H1 (cell line): Measurements from ENCODE around the gene BTBD16. TPM values are rescaled to one million over a fixed set of nuclear protein-coding genes. Genes with fewer than 3 reads are reported as not detected.

Experiments
- CTCF ChIA-PET: fragments of 300-600 bp; sonication (Branson Sonifier 250); formaldehyde crosslinking; loops from one replicate; lab custom pipeline; 2021; ENCODE audit not compliant: partially characterized antibody; lab: Charles Lee
- POLR2A ChIA-PET: fragments of 300-600 bp; sonication (Branson Sonifier 250); formaldehyde crosslinking; loops from one replicate; lab custom pipeline; 2021; ENCODE audit warnings: inconsistent platforms; ENCODE audit not compliant: partially characterized antibody; lab: Charles Lee
- DNase-seq, 2 experiments: peaks; one replicate each; pipeline versions ENCODE4 v3.0.0 to v3.0.0-alpha.2; 2010 to 2022; ENCODE audit warnings: low spot score in 2 of 2, low read depth in 1 of 2, mixed read lengths in 1 of 2
- FAIRE-seq: peaks from 2 replicates; lab custom pipeline; 2011; peaks lifted over from hg19 to GRCh38; lab: Jason Lieb, UNC
- H2AFZ ChIP-seq: 2 replicates; pipeline ENCODE4 v1.8.1; 2012; ENCODE audit warnings: low read length, inconsistent platforms
- H2AK5ac ChIP-seq: 2 replicates; pipeline ENCODE4 v1.6.1; 2013; ENCODE audit warnings: low read depth, low read length
- H2BK120ac ChIP-seq: replicated peaks from 2 replicates; pipeline ENCODE3; 2013; ENCODE audit warnings: low read depth, low read length, inconsistent platforms
- H2BK12ac ChIP-seq: 2 replicates; pipeline ENCODE4 v1.6.1; 2013; ENCODE audit warnings: low read depth, low read length
- H2BK15ac ChIP-seq: 2 replicates; pipeline ENCODE4 v1.6.1; 2013; ENCODE audit warnings: low read length
- H2BK20ac ChIP-seq: 2 replicates; pipeline ENCODE4 v1.6.1; 2013; ENCODE audit warnings: low read length
- H2BK5ac ChIP-seq: 2 replicates; pipeline ENCODE4 v1.6.1; 2013; ENCODE audit warnings: low read depth, low read length
- H3K14ac ChIP-seq: 2 replicates; pipeline ENCODE4 v1.6.1; 2013; ENCODE audit warnings: inconsistent platforms; ENCODE audit not compliant: insufficient read length
- H3K18ac ChIP-seq: 2 replicates; pipeline ENCODE4 v1.6.1; 2013; ENCODE audit warnings: low read length; ENCODE audit errors: extremely low read depth
- H3K23ac ChIP-seq: 2 replicates; pipeline ENCODE4 v1.6.1; 2013; ENCODE audit warnings: inconsistent platforms; ENCODE audit not compliant: insufficient read length
- H3K23me2 ChIP-seq: 2 replicates; pipeline ENCODE4 v1.6.1; 2013; ENCODE audit warnings: low read depth, low read length
- H3K27ac ChIP-seq: 2 replicates; pipeline ENCODE4 v1.6.1; 2011; ENCODE audit warnings: low read depth, low read length, inconsistent platforms
- H3K27me3 ChIP-seq, 4 experiments: replicated peaks in 1 of 4; 1 replicate in 1 of 4; 2 replicates in 3 of 4; pipeline versions ENCODE4 v1.6.1 to v1.8.1; 2011 to 2013; ENCODE audit warnings: low read length in 3 of 4, mild to moderate bottlenecking in 3 of 4, inconsistent platforms in 2 of 4, mixed read lengths in 2 of 4, moderate library complexity in 1 of 4; ENCODE audit not compliant: control insufficient read depth in 3 of 4, insufficient read depth in 3 of 4; ENCODE audit errors: extremely low read depth in 1 of 4
- H3K36me3 ChIP-seq, 4 experiments: 2 replicates each; pipeline versions ENCODE4 v1.6.1 to v1.8.1; 2011 to 2013; ENCODE audit warnings: mild to moderate bottlenecking in 4 of 4, low read length in 3 of 4, moderate library complexity in 2 of 4, control low read depth in 1 of 4, inconsistent platforms in 1 of 4; ENCODE audit not compliant: insufficient read depth in 4 of 4, control insufficient read depth in 2 of 4
- H3K4ac ChIP-seq: replicated peaks from 2 replicates; pipeline ENCODE3; 2013; ENCODE audit warnings: low read length, low read depth, mixed read lengths, inconsistent platforms; ENCODE audit not compliant: insufficient read length
- H3K4me1 ChIP-seq, 4 experiments: replicated peaks in 1 of 4; 1 replicate in 1 of 4; 2 replicates in 3 of 4; pipeline versions ENCODE4 v1.6.1 to v1.8.1; 2011 to 2013; ENCODE audit warnings: low read length in 3 of 4, inconsistent platforms in 2 of 4, mixed read lengths in 1 of 4; ENCODE audit not compliant: insufficient read depth in 4 of 4, control insufficient read depth in 3 of 4
- H3K4me2 ChIP-seq, 2 experiments: 2 replicates each; pipeline versions ENCODE4 v1.6.1 to v1.8.1; 2011 to 2013; ENCODE audit warnings: low read depth in 2 of 2, low read length in 2 of 2, control low read depth in 1 of 2, inconsistent platforms in 1 of 2, mild to moderate bottlenecking in 1 of 2; ENCODE audit not compliant: insufficient read depth in 1 of 2
- H3K4me3 ChIP-seq, 4 experiments: fragments of 200-600, 300-600 bp in 1 of 4; sonication (generic), shearing (Covaris generic), sonication (Bioruptor Twin) in 1 of 4; 2 replicates each; pipeline versions ENCODE4 v1.5.1 to v1.8.1; 2011 to 2016; ENCODE audit warnings: low read length in 4 of 4, low read depth in 3 of 4, control low read depth in 2 of 4, inconsistent platforms in 2 of 4, mild to moderate bottlenecking in 2 of 4, mixed read lengths in 1 of 4, moderate library complexity in 1 of 4; ENCODE audit not compliant: insufficient read depth in 2 of 4; ENCODE audit errors: extremely low read depth in 1 of 4
- H3K56ac ChIP-seq: replicated peaks from 2 replicates; pipeline ENCODE3; 2013; ENCODE audit warnings: low read depth, mild to moderate bottlenecking, mixed read lengths, low read length, inconsistent platforms; ENCODE audit not compliant: insufficient read length
- H3K79me1 ChIP-seq: 2 replicates; pipeline ENCODE4 v1.6.1; 2013; ENCODE audit warnings: low read depth, low read length, control low read depth
- H3K79me2 ChIP-seq, 2 experiments: 2 replicates each; pipeline versions ENCODE4 v1.6.1 to v1.8.1; 2012 to 2013; ENCODE audit warnings: low read length in 2 of 2, mild to moderate bottlenecking in 2 of 2, inconsistent platforms in 1 of 2; ENCODE audit not compliant: insufficient read depth in 2 of 2, control insufficient read depth in 1 of 2
- H3K9ac ChIP-seq, 4 experiments: replicated peaks in 1 of 4; 1 replicate in 1 of 4; 2 replicates in 3 of 4; pipeline versions ENCODE4 v1.6.1 to v1.8.1; 2011 to 2013; ENCODE audit warnings: low read depth in 3 of 4, low read length in 3 of 4, control low read depth in 2 of 4, mild to moderate bottlenecking in 2 of 4, moderate library complexity in 2 of 4, inconsistent platforms in 1 of 4; ENCODE audit errors: extremely low read depth in 1 of 4
- H3K9me3 ChIP-seq, 2 experiments: 2 replicates each; pipeline versions ENCODE4 v1.6.1 to v1.8.1; 2012 to 2013; ENCODE audit warnings: mild to moderate bottlenecking in 2 of 2, moderate library complexity in 2 of 2, control low read depth in 1 of 2, inconsistent platforms in 1 of 2, low read depth in 1 of 2, low read length in 1 of 2, mixed read lengths in 1 of 2; ENCODE audit not compliant: insufficient read depth in 2 of 2
- H4K20me1 ChIP-seq, 2 experiments: replicated peaks in 1 of 2; 2 replicates each; pipeline versions ENCODE3 to v1.8.1; 2011 to 2013; ENCODE audit warnings: inconsistent platforms in 2 of 2, low read length in 2 of 2, mild to moderate bottlenecking in 1 of 2; ENCODE audit not compliant: insufficient read depth in 2 of 2, control insufficient read depth in 1 of 2
- H4K5ac ChIP-seq: 2 replicates; pipeline ENCODE4 v1.6.1; 2013; ENCODE audit warnings: low read length, low read depth, mixed read lengths, inconsistent platforms; ENCODE audit not compliant: insufficient read length
- H4K8ac ChIP-seq: 2 replicates; pipeline ENCODE4 v1.8.0; 2013; ENCODE audit warnings: mild to moderate bottlenecking, moderate library complexity, low read length, inconsistent platforms; ENCODE audit not compliant: insufficient read depth; ENCODE audit errors: extremely low read depth
- H4K91ac ChIP-seq: replicated peaks from 2 replicates; pipeline ENCODE3; 2013; ENCODE audit warnings: low read length, mixed read lengths, inconsistent platforms; ENCODE audit not compliant: insufficient read length
- BRCA1 ChIP-seq: IDR thresholded peaks from 2 replicates; pipeline ENCODE4 v1.6.1; 2012; ENCODE audit warnings: low read depth, low read length, improper control_type of control experiment
- HDAC2 ChIP-seq, 2 experiments: fragments of 300-600 bp in 1 of 2; sonication (generic) in 1 of 2; IDR thresholded peaks; 2 replicates each; pipeline ENCODE4 v1.6.1; 2011 to 2012; ENCODE audit warnings: low read depth in 2 of 2, low read length in 2 of 2, mild to moderate bottlenecking in 2 of 2, moderate library complexity in 2 of 2, borderline replicate concordance in 1 of 2, inconsistent platforms in 1 of 2
- HDAC6 ChIP-seq: IDR thresholded peaks from one replicate; pipeline ENCODE4 v1.7.1; 2012; ENCODE audit warnings: low read depth, mild to moderate bottlenecking, inconsistent platforms, low read length, moderate library complexity
- SP1 ChIP-seq: IDR thresholded peaks from 2 replicates; pipeline ENCODE4 v1.6.1; 2011; ENCODE audit warnings: low read depth, low read length
- WGBS, 2 experiments: shearing (Covaris generic) in 1 of 2; methylation state at CpG; one replicate each; pipeline versions ENCODE4 v1.1.6 to v1.1.7; 2013 to 2015; ENCODE audit warnings: low lambda C conversion rate in 2 of 2, mixed read lengths in 2 of 2, inconsistent platforms in 1 of 2, low coverage in 1 of 2, missing lambda C conversion rate in 1 of 2; ENCODE audit not compliant: insufficient replicate concordance in 2 of 2, insufficient coverage in 1 of 2, insufficient read length in 1 of 2; ENCODE audit errors: extremely low coverage in 1 of 2, missing lambda C conversion rate in 1 of 2; 5-methylcytosine and 5-hydroxymethylcytosine counted together
- polyA plus RNA-seq, 7 experiments: library from polyadenylated mRNA; depleted of rRNA in 3 of 7; stranded (reverse) in 5 of 7; unstranded in 2 of 7; fragments of >200 nt in 5 of 7; fragments of 200-250 nt in 2 of 7; gene quantifications; 1 replicate in 5 of 7; 2 replicates in 1 of 7; 4 replicates in 1 of 7; pipeline versions ENCODE4 v1.2.1 to v1.2.3, GENCODE V29; 2011 to 2013; ENCODE audit warnings: missing spikeins in 2 of 7, mixed read lengths in 2 of 7
- total RNA-seq: library from RNA; stranded (reverse); fragmentation: NEBNext Ultra II Directional; extraction: Animal tissue kit (Norgen Biotek cat#: 25700); gene quantifications from 2 replicates; pipeline ENCODE4 v1.2.1, GENCODE V29; 2021

Gene BTBD16
- total and polyA plus RNA-seq, 2 of the 8 experiments (the other 6 are each of a cell fraction or from before 2014, with no cell fraction given) = 0.05 TPM; not detected in 1

DNA sequence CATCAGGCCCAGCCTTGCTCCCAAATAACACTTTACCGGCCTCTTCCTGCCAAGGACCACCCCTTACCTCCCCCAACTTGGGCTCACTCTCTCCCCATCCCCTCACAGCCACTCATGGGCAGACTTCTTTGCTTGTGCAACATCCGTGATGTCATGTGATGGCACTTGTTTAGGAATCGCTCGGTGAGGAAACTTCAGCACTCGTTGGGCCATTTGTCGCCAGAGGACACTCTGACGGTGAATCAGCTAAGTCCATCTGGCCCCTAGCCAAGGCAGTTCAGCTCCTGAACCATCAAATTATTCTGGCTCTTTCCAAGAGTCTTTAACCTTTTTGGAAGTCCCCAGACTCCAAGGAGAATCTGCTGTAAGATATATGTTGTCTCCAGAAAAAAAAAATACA lies 19.2 kb downstream of the BTBD16 start:
- H2BK15ac ChIP-seq = no peak overlapping the region
- no peak overlapping the region for H2AFZ ChIP-seq
- no peak overlapping the region for H3K4me2 ChIP-seq
- H2BK120ac ChIP-seq = no peak overlapping the region
- no peak overlapping the region for H2BK12ac ChIP-seq
- no peak overlapping the region for H3K4me3 ChIP-seq
- H2AK5ac ChIP-seq = no peak overlapping the region
- peaks cover 0 to 4% (median 0%) of the 10 kb centered on the region in 4 experiments; a peak in 2 of 7 replicates for H3K27me3 ChIP-seq
- no peak overlapping the region for H3K18ac ChIP-seq
- H4K91ac ChIP-seq = no peak overlapping the region
- H4K8ac ChIP-seq = no peak overlapping the region
- H3K79me2 ChIP-seq = no peaks in the 10 kb centered on the region
- no peak overlapping the region for H3K9ac ChIP-seq
- no peak overlapping the region for H3K27ac ChIP-seq
- H3K14ac ChIP-seq = no peak overlapping the region
- no peak overlapping the region for H2BK20ac ChIP-seq
- H2BK5ac ChIP-seq = no peak overlapping the region
- H3K23ac ChIP-seq = no peak overlapping the region
- WGBS, 2 experiments = 89% methylated on average over 7 of the region's 7 CpGs; no CpG with 5 or more reads in 1 of the 2 experiments
- FAIRE-seq (no peak), DNase-seq (no peak)
- H3K79me1 ChIP-seq = no peaks in the 10 kb centered on the region
- no peaks in the 10 kb centered on the region for H3K23me2 ChIP-seq
- no peak overlapping the region for H3K56ac ChIP-seq
- ChIA-PET CTCF (interaction anchor here (0.5 to 1.7 kb wide), 3 partner anchors 9 to 233 kb away, joined by 3 to 8 read pairs (median 3); no protein-coding TSS in a partner anchor), POLR2A (no interaction called here)
- H3K4me1 ChIP-seq = peaks cover 0 to 6% (median 0%) of the 10 kb centered on the region in 4 experiments; a peak in 4 of 7 replicates
- H3K4ac ChIP-seq = no peak overlapping the region
- no peaks in the 10 kb centered on the region for H4K20me1 ChIP-seq
- no peak overlapping the region for H4K5ac ChIP-seq
- H3K9me3 ChIP-seq = no peaks in the 10 kb centered on the region
- no peaks in the 10 kb centered on the region for H3K36me3 ChIP-seq
- no peak for TF ChIP-seq BRCA1
- no peak for TF ChIP-seq SP1
- no peak for TF ChIP-seq HDAC6
- no peak for TF ChIP-seq HDAC2 (IDR thresholded peaks at IDR 0.05; ENCODE audit: borderline replicate concordance in 1 of 2, low read depth in 2 of 2, low read length in 2 of 2)
